Amygdala (tissue), 56 donors: ENCODE data around the gene ABCC6.
"Not testable (repeated sequence)": the region's sequence is repeated elsewhere in the genome, so short reads cannot be mapped to it uniquely, and the experiment has no call there.

ENCODE experiments used
- DNase-seq, 56 donors: peaks; one replicate each; lab custom pipeline; 2025; lab: John Stamatoyannopoulos, UW

ABCC6 gene

DNA sequence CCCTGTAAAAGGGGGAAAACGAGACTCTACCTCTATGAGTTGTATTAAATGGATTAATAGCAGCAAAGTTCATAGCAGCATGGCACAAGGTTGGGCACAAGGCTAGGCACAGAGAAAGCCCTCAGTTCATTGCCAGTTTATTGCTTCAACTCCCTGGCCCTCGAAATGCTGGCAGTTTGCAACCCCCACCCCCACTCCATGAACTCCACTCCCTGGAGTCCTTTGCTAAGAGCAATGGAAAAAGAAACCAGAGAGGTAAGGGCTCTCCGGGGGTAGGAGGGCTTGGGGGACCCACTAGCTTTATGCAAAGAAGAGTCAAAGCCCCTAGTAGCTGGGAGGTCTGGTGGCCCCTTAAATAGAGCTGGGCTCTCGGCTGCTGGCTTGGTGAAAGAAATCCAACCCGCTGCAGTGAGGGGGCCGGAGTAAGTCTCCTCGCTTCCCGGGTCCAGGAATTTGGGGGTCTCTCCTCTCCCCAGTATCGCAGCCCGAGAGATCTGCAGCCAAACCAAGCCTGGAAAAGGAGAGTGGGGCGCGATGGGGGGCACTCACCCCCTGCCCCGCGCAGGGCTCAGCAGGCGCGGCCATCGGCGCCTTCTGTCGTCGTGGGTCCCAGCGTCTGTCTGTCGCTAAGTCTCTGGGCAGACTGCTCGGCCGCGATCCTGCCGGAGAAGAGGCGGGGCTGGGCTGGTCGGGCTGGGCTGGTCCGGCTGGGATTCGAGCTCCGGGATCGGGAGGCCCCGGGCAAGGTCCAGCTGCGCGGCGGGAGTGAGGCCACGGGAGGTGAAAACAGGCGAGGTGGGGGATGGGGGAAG, at the start of gene ABCC6:
Gene ABCC6 (minus strand): TSS at position 645 of the 812 bp plus-strand sequence. CDS start 60 bp downstream, at position 585.
- not testable (repeated sequence) for DNase-seq

DNA sequence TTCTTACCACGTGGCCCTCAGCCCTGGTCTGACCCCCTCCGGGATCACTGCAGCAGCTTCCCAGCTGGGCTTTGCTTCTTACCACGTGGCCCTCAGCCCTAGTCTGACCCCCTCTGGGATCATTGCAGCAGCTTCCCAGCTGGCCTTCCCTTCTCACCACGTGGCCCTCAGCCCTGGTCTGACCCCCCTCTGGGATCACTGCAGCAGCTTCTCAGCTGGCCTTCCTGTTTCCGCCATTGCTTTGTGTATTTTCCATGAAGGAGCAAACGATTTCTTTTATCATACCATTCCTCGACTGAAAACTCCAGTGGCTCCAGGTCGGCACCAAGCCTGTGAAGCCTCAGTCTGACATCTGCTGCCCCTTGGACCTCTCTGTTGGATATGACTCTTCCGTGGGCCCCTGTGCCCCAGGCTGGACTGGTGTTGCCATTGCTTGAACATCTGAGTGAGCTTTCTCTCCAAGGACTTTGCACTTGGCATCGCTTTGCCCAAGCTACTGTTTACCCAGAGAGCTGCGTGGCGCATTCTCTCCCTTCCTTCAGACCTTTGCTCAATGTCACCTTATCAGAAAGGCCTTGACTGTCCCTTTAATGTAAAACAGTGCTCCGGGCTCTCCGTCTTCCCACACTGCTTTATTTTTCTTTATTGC, 49.4 kb upstream of the ABCC6 start:
- not testable (repeated sequence) for DNase-seq

DNA sequence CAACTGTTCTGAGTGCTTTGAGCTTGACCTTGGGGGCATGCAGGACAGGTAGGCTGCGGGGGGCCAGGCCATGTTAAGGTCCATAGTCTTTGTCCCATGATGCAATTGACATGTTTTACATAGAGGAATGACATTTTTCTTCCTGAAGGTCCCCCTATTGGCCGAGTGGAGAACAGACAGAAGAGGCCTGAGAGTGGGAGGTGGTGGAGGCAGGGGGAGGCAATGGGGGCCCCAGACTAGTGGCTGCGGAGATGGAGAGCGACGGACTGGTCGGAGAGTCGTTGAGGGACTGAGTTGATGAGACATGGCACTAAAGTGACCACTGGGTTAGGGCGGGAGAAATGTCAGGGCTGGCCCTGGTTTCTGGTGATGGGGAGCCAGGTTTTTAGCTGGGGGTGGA, 48.4 kb upstream of the ABCC6 start:
- DNase-seq: not testable (repeated sequence)

DNA sequence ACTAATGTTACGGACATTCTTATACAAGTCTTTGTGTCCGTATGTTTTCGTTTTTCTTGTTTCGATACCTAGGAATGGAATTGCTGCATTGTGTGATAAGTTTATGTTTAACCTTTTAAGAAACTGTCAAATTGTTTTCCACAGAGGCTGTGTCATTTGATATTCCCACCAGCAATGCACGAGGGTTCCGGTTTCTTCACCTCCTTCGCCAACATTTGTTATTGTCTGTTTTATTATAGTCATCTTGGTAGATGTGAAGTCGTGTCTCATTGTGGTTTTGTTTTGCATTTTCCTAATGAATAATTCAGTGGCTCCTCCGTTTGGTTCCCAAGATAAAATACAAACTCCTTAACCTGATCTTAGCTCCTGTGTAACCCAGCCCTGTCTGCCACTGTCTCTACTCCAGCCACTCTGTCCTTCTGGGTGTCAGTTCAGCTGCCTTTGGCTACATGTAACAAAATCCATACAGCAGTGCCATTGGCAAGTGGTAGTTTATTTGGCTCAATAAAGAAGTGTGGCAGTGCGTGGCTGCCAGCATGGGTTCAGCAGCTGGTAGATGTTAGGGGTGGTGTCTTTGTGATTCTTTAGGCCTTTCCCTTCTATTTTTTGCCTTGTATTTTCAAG, 45.0 kb upstream of the ABCC6 start:
- not testable (repeated sequence) for DNase-seq

DNA sequence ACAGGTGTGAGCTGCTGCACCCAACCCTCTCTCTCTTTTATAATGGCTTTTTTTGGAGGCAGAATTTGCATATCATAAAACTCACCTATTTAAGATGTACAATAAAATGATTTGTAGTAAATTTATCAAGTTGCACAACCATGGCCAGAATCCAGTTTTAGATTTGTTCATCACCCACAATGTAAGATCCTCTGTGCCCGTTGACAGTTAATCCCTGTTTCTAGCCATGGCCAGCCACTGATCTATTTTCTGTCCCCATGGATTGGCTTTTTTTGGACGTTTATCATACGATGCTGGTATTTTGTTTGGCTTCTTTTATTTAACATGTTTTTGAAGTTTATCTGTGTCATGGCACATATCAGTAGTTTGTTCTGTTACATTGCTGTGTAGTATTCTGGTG, 44.4 kb upstream of the ABCC6 start:
- not testable (repeated sequence) for DNase-seq

DNA sequence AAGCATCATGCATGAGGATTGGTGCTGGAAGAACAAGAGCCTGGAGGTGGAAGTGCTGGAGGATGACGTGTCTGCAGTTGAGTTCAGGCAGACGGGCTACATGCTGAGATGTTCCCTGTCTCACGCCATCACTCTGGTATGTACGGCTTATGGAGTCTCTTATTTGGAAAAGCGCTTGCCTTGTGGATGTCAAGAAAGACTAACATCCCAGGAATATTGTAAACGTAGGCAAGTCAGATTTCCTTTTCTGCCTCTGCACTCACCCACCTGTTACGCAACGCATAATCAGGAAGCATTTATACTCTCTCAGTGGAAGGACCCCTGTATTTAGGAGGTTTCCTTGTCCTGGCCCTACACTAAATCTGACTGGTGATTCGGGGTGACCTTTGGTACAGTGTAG, 41.8 kb upstream of the ABCC6 start:
- DNase-seq: not testable (repeated sequence)

DNA sequence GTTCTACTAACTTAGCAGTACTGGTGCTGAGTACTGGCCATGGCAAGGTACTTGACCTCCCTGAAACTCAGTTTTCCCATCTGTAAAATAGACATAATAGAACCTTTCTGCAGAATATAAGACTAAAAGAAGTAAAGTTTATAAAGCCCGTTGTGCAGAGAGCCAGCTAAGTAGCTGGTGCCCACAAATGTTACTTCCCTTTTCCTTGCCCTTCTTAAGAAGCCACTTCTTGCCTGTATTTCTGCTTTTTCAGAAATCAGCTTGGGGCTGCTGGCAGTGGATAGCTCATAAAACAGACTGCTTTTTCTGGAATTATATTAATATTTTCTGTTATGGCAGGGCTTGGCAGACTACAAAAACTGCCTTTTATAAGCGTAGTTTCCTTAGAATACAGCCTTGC, 40.7 kb upstream of the ABCC6 start:
- DNase-seq: not testable (repeated sequence)

DNA sequence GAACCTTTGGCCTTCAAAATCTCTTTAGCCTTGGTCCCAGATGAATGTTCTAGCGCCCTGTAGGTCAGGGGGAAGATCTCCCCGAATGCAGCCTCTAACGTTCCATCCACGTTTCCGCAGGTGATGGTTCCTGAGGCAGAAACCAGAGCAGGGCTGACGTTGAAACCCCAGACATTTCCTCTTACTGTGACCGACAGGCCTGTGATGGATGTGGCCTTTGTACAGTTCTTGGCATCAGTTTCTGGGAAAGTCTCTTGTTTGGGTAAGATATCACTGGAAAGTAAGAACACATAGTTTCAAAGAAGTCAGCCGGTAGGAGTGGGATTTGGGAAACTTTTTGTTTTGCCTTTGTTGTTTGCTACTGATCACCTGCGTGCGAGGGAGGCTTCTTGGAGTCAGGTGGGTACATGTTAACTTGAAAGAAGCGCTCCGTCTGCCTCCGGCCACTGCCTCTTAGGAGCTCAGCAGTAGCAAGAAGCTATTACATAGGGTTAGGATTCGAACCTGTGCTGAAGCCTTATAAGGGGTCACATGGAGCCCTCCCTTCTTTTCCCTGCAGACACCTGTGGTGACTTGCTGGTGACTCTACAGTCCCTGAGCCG, 39.8 kb upstream of the ABCC6 start:
- not testable (repeated sequence) for DNase-seq

DNA sequence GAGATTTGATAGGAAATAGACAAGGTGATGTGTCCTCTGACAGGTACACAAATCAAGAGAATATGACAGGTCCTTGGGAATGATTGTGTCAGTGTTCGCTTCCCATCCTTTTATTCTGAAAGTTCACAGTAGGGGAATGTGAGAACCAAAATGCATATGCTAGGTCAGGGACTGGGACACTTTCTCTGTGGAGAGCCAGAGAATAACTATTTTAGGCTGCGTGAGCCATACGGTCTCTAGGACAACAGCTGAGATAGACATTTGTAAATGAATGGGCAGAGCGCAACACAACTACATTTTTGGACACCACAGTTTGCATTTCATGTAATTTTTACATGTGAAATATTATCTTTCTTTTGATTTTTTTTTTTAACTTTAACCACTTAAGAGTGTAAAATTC, 36.7 kb upstream of the ABCC6 start:
- DNase-seq: not testable (repeated sequence)

DNA sequence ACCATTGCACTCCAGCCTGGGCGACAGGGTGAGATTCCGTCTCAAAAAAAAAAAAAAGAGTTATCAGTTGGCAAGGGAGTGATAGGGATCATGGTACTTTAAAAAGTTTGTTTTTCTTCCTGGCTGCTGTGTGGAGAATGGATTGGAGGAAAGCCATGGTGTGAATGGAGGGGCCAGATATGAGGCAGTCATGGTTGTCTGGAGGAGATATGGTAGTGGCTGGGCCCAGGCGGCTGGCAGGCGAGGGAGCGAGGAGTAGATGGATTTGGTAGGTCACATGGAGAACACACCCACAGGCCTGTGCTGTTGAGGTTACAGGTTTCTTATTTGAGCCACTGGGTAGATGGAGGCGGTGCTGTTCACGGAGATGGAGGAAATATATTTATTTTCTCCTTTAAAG, 35.5 kb upstream of the ABCC6 start:
- not testable (repeated sequence) for DNase-seq

DNA sequence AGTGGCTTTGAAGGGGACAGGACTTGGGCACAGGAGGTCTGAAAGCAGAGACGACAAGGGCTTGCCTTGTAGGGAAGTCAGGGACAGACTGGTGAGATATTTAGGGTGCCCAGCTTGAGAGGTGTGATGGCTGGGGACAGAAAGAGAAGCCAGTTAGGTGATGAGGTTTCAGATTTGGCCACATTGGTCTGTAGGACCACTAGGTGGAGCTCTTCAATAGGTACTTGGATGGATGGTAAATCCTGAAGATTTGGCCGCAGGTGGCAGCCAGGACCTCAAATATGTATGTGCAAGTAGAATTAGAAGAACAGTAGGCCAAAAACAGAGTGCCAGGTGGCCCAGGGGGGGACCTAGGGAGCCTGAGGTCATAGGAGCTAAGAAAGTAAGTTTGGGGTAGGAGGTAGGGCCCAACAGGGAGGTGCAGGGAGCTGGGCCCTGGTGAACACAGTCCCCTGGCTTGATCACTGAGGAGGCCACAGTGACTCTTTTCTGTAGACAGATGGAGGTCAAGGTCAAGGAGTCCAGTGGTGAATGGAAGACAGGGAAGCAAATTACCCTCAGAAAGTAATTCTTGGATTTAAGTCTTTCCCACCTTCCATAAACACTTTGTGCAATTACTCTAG, 34.1 kb upstream of the ABCC6 start:
- not testable (repeated sequence) for DNase-seq

DNA sequence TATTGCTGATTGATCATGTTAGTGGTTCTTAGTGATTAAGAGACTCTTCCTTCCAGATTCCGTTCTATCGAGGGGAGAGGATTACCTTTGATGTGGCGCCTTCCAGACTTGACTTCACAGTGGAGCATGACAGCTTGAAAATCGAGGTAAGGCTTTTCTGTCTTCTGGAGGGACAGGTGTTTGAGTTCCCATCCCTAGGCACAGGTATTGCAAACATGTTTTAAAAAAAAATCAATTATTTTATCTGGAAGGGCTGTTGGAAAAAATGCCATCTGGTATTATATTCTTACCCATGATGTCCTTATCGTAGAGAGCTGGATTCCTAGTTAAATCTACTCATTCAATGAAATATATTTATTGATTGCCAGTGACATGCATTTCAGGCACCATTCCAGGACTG, 29.1 kb upstream of the ABCC6 start:
- DNase-seq: not testable (repeated sequence)

DNA sequence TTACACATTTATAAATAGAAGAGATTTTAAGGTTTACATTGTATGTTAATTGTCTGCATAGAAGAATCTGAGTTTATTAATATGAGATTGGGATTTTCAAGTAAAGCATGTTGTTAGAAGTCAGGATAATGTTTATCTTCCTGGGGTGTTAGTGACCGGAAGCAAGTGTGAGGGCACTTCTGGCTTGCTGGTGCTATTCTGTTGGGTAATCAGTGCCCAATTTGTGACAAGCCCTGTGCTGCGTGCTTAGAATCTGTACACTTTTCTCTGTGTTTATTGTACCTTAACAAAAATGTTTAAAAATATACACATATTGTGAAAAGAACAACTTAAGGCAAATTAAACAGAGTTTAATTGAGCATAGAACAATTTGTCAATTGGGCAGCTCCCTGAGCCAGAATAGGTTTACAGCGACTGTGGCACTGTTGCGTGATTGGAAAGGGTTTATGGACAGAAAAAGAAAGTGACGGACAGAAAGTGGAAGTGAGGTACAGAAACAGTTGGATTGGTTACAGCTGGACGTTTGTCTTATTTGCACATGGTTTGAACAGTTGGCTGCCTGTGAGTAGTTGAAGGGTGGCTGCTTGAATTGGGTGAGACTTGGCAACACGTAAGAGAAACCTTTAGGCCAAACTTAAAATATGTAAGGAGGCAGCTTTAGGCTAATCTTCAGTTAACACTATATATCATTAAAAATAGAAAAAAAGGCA, 26.5 kb upstream of the ABCC6 start:
- DNase-seq: not testable (repeated sequence)

DNA sequence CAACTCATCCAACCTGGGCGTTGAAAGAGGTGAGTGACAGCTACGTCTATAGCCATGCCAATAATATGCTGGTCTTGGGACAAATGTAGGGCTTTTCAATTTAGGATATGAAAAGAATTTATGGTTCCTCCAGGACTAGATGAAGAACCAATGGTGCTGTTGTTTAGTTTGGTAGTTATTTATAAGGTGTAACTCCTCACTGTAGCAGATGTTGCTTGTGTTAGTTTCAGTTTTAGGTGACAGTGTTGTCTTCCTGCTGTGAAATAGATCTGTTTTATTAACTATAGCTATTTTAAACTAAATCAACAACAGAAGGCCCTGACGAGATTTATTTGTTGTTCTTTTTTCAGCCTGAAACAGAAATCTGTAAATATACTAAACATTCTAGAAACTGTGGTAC, 24.1 kb upstream of the ABCC6 start:
- DNase-seq: not testable (repeated sequence)

DNA sequence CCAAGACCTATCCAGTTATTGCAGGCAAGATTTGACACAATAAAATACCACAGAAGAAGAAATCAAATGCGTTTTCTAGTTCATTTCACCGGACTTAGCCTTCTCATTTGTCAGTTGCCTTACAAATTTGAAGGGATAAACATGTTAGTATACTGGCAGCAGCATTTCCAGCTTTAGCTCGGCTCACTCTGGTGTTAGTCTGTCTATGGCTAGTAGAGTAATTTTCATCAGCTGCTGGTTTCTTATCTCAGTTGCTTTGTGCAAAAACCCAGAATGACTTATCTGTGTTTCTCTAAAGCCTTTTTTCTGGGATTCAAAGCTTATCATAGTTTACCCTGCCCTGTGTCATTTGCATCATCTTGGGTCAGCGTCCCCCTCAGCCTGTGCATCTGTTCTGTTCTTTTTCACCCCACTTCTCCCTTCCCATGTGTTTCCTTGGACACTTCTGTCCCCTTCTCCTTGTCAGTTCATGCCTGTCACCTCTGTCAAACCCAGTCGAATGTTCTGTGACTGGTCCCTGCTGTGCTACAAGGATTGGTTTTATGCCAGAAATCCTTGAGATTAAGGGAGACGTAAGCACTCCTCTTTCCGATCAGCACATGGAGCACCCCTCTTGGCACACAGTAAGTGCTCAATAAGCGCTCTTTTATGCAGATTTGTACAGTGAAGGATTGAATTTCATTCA, 23.4 kb upstream of the ABCC6 start:
- not testable (repeated sequence) for DNase-seq

DNA sequence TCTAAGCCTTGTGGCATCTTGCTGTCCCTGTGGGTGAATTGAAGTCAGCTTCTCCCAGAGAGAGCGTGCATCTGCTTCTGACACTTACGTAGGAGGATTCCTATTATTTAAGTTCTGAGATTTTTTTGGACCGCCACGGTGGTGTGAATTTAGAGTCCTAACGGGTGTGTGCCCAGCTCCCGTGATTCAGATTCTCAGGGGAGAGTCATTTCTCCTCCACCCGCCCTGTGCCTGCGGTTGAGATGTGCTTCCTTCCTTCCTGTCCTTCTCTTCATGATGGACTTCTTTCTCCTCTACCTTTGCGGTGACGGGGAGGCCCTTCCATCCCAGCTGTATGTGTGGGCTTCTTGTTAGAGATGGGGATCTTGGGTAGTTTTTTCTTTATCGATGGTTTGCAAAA, 20.6 kb upstream of the ABCC6 start:
- not testable (repeated sequence) for DNase-seq

DNA sequence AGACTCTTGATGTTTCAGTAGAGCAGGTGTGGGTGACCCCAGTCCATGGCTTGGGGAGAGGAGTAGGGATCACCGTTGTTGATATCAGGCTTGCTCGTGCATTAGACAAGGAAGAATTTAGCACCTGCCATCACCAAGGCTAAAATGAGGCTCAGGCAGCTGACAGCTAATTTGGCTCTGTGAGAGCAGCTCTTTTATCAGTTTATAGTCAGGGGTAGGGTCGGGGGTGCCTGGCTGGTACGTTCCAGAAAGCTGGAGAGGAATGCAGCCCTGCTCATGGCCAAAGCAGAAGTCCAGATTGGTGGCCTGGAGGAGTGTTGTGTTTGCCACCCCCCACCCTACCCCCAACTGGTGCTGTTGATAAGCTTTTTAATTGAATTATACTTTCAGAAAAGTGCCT, 17.4 kb upstream of the ABCC6 start:
- DNase-seq: not testable (repeated sequence)

DNA sequence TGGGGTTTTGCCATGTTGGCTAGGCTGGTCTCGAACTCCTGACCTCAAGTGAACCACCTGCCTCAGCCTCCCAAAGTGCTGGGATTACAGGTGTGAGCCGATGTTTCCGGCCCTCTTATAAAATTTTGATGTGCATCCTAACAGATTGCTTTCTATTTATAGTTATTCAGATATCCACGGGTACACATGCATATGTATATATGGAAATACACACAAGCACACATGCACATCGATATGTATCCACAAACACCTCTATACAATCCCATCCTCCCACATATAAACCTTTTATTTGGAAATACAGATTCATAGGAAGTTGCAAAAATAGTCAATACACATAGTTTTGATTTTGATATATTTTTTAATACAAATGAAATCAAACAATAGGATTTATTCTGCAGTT, 14.4 kb upstream of the ABCC6 start:
- not testable (repeated sequence) for DNase-seq

DNA sequence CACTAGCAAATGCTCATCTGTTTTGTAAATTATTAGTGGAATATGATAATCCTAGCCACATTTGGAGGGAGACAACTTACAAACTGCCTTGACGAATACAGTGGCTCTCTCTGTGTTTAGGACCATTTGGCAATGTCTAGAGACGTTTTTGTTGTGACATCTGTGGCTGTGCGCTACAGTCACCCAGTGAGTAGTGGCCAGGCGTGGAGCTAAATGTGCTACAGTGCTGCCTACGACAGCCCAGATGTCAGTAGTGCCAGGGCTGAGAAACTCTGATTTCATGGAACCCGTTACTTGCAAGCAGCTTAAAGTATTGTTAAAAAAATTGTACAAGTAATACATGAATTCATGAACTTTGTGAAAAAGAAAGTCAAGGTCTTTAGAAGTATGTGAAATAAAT, 13.8 kb upstream of the ABCC6 start:
- peak in 33 of 56 donors; percentile 1 to 78 (median 18) for DNase-seq
